ENCODE data around the gene NFIX.
A peak's percentile ranks its signal among the peaks of the same experiment; 100 is the strongest.

NFIX gene

DNA sequence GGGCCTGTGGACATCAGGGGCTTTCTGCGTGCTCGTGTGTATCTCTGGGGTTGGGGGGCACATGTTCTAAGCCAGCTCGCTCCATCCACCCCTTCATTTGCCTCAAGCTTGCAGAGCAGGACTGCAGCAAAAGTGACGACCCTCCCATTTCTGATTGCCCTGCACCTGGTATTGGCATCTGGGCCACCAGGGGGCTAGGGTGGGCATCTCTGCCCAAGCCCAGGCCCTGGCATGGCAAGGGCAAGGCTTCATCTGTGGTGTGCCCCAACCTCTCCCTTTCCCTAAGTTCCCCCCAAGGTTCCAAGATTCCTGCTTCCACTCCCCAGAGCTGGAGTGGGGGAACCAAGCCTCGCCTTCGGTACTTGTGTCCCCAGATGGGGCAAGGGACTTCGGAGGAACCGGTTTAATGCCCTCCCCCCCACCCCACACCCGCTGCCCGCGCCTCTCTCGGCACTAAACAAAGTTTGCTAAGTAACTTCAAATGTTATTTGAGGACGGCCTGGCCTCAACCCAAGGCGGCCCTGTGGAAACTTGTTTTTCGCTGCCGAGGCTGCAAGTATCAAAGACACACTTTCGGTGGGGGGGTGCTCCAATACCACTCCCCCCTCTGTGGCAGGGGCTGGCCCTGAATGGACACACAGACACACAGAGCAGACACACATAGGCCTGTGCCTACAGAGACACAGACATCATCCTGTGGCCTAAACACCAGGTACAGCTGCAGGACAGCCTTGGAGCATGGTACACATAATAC lies 12.2 kb downstream of the NFIX start:
- no peak for DNase-seq (ENCODE audit: low read depth in 2 of 3, low spot score in 1 of 3)

GRCh38 chr19:13008926-13009787 lies 13.9 kb downstream of the NFIX start:
- DNase-seq (ENCODE audit: low read depth in 2 of 3, low spot score in 1 of 3), result no peak

GRCh38 chr19:13010038-13010991 lies 15.0 kb downstream of the NFIX start:
- DNase-seq (ENCODE audit: low read depth in 2 of 3, low spot score in 1 of 3), result no peak

DNA sequence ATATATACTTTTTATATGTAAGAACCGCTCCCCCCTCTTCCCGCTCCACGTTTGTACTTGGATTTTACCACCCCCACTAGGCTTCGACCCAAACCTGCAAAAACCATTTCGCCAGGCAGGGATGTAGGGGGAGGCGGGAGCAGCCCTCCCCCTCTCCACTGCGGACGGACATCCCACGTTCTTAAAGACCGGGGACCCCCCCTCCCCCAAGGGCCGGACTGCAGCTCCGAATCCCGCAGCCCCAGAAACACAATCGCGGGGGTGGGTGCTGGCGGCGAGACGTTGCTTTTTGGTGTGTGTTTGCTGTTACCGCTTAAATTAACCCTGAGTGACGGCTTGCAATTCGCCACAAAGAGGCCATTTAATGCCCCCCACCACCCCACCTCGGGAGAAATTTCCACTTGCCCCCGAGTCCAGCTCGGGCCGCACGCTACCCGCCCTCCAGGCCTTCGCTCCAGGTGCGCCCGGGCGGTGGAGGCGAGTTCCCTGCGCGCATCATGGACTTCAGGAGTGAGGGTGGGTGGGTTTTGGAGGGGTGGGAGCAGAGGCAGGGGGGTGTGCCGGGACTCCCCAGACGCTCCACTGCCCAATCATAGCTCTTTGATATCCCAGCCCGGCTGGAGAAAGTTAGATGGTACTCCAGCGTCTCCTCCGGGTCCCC lies 15.8 kb downstream of the NFIX start:
- DNase-seq (ENCODE audit: low read depth in 2 of 3, low spot score in 1 of 3), result no peak

GRCh38 chr19:13011653-13012389 lies 16.5 kb downstream of the NFIX start:
- no peak for DNase-seq (ENCODE audit: low read depth in 2 of 3, low spot score in 1 of 3)

DNA sequence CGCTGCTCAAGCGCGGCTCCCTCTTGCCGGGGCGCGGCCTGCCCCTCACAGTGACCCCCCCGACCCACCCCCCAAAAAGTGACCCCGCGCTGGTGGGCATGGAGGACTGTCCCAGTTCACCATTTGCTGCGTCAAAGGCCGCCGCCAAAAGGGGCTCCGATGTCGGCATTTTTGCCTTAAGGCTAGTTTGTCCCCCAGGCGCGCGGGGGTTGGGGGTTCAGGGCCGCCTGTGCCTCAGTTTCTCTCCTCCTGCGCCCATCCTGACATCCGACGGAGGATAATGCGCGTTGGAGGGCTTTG lies 17.1 kb downstream of the NFIX start:
- DNase-seq (ENCODE audit: low read depth in 2 of 3, low spot score in 1 of 3), result no peak

DNA sequence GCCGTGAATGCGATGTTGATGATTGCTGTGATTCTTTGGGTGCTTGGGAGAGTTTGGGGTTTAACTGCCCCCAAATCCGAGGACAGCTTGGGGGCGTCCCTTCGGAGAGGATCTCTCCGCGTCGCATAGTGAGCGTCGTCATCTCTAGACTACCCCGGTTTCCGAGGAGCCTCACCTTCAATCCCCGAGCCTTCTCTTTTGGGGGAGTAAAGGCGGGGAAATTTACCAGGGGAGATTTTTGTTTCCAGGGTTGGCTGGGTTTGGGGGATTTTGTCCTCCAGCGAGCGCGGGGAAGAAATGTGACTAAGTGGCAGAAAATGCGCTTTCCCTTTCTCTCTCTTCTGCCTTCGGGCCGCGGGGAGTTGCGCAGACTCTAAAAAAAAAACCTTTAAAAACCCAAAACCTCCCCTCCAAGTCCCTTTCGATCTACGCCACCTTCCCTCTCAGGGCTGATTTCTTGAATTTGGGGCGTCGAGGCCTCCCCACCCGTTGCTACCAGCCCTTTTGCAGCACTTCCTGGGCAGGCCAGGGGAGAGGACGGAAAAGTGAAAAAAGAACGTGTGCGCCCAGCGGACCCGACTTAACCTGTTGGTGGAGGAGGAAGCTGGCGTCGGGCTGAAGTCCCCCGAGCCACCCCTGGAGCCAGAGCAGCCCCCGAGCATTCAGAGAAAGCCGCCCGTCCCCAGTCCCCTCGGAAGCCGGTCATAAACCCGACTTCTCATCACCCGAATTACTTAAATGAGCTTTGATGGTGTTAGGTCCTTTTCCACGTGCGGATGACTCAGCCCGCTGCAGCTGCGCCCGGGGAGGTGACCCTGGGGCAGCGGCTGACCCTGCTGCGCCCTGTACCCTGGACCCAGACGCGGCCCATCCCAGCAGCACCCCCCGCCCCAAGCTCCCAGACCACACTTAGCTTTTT lies 17.7 kb downstream of the NFIX start:
- DNase-seq (ENCODE audit: low read depth in 2 of 3, low spot score in 1 of 3), result peak in 1 of 3 donors; percentile 21

DNA sequence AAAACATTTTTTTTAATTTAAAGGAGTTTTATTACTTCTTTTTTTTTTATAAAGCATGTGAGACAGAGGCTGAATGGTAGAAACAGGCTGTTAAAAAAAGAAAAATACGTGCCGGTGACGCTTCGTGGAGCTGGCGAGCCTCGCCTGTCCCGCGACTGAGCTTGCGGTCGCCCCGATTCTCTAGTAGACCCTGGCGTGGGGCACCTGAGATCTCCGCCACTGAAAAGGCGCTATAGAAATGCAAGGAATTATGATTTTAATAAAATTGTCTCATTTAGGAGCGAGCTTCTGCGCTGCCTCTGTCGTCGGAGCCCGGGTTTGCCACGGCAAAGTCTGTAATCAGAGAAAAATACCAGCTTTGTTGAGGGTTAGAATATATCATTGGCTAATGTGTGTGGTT lies 18.4 kb downstream of the NFIX start:
- no peak for DNase-seq (ENCODE audit: low read depth in 2 of 3, low spot score in 1 of 3)

GRCh38 chr19:13014101-13014920 lies 19.0 kb downstream of the NFIX start:
- no peak for DNase-seq (ENCODE audit: low read depth in 2 of 3, low spot score in 1 of 3)

DNA sequence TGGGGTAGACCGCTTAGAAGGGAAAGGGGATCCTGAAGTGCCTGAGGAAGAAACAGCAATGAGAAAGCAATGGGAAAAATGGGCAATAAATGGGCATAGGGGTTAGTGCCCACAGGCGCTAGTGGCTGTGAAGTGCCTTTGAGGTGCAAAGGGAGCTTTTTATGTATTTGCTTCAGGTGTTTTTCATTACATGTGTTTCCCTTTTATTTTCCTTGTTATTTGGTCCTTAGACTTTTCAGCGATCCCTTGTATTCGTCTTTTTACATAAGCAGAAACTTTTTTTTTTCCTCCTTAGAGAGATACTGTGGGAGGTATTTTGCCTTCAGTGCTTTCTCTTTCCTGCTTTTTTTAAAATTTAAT lies 19.6 kb downstream of the NFIX start:
- no peak for DNase-seq (ENCODE audit: low read depth in 2 of 3, low spot score in 1 of 3)

DNA sequence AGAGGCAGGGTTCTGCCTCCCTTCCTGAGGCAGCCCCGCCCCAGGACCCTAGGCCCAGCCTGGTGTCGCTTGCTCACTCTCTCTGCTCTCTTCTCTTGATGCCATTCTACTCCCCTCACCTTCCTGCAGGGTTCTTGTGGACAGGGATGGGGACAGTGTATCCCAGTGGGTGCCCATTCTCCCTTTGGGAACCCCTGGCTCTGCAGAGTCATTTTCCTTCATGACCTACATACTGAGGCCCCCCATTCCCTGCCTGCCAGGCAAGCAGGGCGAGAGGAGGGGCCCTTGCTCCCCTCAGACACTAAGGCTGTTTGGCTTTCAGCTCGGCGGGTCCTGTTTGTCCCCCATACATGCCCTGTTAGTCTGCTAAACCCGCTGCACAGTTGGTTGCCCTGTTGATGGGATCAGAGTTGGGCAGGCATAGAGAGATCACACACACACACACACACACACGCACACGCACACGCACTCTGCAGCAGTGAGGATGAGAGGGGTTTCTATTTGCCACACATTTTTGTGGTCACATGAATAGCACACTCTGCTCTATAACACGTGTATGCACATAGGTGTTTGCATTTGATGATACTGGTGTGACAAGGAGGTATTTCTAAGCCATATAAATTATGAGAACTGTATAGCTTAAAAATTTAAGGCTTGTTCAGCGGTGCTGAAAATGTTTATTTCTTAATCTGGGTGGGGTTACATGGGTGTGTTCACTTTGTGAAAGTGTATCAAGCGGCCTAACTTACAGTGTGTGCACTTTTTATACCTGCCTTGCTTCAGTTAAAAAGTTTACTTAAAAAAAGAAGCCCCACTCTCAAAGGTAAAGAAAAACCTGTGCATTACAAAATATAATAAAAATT lies 20.3 kb downstream of the NFIX start:
- DNase-seq (ENCODE audit: low read depth in 2 of 3, low spot score in 1 of 3), result no peak

DNA sequence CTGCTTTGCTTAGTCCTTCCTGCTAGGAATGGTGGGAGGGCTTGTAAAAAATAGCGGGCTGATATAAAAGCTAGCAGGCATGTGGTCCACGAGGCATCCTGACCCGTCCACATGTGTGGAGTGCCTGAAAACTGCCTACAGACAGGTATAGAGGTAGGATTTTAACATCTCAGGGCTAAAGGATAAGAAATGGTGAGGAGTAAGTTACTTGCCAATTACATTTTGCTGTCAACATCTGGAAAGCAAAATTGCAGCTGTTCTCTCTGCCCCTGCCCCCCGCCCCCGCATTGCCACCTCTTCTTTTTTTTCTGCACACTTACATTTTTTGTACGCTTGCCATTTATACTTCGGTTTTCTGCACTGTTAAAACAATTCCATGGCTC lies 21.0 kb downstream of the NFIX start:
- DNase-seq (ENCODE audit: low read depth in 2 of 3, low spot score in 1 of 3), result no peak

GRCh38 chr19:13016628-13017305 lies 21.5 kb downstream of the NFIX start:
- DNase-seq (ENCODE audit: low read depth in 2 of 3, low spot score in 1 of 3), result no peak

DNA sequence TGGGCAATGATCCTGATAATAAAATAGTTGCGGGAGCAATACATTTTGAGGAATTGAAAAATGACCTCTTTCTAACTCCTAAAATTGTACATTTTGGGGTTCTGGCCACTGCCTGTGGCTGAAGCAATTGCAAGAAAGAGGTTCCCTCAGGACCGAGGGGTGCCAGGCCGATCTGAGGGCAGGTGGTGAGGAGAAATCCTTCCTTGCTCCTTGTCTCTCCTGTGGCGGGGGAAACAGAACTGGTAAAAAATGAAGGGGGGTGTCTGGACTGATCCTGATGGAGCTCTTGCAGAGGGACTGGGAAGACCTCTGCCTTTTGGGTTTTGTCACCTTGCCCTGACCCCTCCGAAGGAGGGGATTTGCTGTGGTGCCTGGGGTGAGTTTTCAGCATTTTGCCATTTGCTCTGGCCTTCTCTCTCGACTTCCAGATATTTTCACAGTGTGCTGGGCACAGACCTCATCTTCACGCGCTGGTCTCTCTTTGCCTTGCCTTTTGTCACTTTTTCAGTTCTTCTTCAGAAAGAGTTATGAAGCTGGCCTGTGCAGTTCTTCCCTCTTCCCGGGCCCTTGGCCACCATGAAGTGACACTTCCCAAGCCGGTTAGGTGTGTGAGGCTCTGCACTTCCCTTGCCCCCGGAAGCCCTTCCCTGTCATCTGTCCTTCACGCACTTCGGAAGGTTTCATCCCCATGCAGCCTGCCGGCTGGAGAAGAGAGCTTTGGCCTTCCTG lies 22.2 kb downstream of the NFIX start:
- DNase-seq (ENCODE audit: low read depth in 2 of 3, low spot score in 1 of 3), result no peak

DNA sequence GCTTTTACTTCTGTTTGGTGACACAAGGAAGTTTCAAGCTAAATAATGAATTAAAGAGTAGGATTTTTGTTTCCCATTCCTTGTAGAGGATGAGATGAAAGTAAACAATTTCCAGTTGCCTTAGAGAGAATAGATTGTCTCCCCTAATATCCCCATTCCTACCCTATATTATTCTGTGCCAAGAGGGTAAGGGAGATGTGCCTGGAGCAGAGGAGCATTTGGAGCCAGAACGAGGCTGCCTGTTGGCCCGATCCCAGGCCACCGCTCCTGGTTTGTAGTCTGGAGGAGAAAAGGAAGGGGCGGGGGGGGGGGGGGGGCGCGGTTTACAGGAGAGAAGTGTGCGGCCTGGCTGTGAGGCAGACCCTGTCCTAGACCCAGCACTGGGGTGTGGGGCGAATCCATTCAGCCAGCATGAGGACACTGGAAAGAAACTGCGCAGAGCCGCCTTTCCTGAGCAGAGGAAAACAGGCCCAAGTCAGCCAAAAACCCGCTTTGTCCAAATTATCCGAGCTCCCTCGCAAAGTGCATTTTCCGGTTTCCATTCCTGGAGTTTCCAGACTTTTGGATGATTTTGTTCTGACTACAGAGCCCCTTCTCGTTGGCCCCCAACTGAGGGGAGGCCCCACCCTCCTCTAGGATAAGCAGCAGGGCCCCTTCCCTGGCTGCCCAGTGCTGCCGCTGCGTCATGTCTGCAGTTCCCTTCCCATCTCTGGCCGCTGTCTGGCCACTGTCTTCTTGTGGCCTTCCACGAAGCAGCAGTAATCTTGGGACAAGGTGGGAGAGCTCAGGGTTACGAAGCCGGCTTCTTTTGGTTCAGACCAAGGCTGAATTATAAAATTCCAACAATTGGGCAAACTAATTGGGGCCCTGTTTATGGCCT lies 23.0 kb downstream of the NFIX start:
- no peak for DNase-seq (ENCODE audit: low read depth in 2 of 3, low spot score in 1 of 3)

Data from stimulated activated CD4-positive, alpha-beta T cell treated with anti-CD3 and anti-CD28 coated beads, Interleukin-12 subunit alpha, Interleukin-12 subunit beta, amount 100 ng/mL, for 48 hours (primary cell).